IMR-90 (cell line): ENCODE results near the gene RNF144A. TPM values are rescaled to one million over a fixed set of nuclear protein-coding genes. Genes with fewer than 3 reads are reported as not detected.

Experiments used
- ATAC-seq: fragments of 200-7000 bp; cut with Tn5 transposase; 2 replicates; pipeline ENCODE4 v1.9.1; 2020; ENCODE audit warnings: low read depth, mild to moderate bottlenecking, moderate library complexity
- BruUV-seq: library from RNA; stranded (reverse); fragments of 400-500 nt; replicated peaks from 2 replicates; lab custom pipeline; 2021; lab: Mats Ljungman, UMichigan
- CTCF ChIA-PET: fragments of 300-600 bp; formaldehyde crosslinking; extraction: SDS; loops from one replicate; lab custom pipeline; 2021; ENCODE audit warnings: antibody characterized with exemption; lab: Yijun Ruan, JAX
- POLR2A ChIA-PET: fragments of 300-600 bp; sonication (Branson Sonifier 250); formaldehyde crosslinking; loops from one replicate; lab custom pipeline; 2022; ENCODE audit warnings: antibody characterized with exemption; ENCODE audit not compliant: unreplicated experiment; lab: Charles Lee
- DNase-seq: peaks from one replicate; pipeline ENCODE4 v3.0.0; 2013
- H2AFZ ChIP-seq: replicated peaks from 2 replicates; pipeline ENCODE3; 2013; ENCODE audit warnings: low read length, mild to moderate bottlenecking; ENCODE audit not compliant: poor library complexity
- H2AK5ac ChIP-seq: 2 replicates; pipeline ENCODE4 v1.6.1; 2013; ENCODE audit warnings: low read depth, low read length, inconsistent platforms
- H2AK9ac ChIP-seq: replicated peaks from 2 replicates; pipeline ENCODE3; 2013; ENCODE audit warnings: mild to moderate bottlenecking, low read depth, low read length, moderate library complexity; ENCODE audit not compliant: poor library complexity
- H2BK120ac ChIP-seq: 2 replicates; pipeline ENCODE4 v1.6.1; 2013; ENCODE audit warnings: low read depth, low read length, inconsistent platforms
- H2BK15ac ChIP-seq: 3 replicates; pipeline ENCODE4 v1.6.1; 2013; ENCODE audit warnings: low read depth, low read length, inconsistent platforms
- H2BK20ac ChIP-seq: 2 replicates; pipeline ENCODE4 v1.6.1; 2013; ENCODE audit warnings: low read depth, mild to moderate bottlenecking, inconsistent platforms, low read length, moderate library complexity
- H2BK5ac ChIP-seq: 2 replicates; pipeline ENCODE4 v1.6.1; 2013; ENCODE audit warnings: mild to moderate bottlenecking, low read depth, low read length, inconsistent platforms; ENCODE audit not compliant: poor library complexity, severe bottlenecking
- H3K14ac ChIP-seq: replicated peaks from 2 replicates; pipeline ENCODE4 v1.6.1; 2013; ENCODE audit warnings: low read depth, low read length, inconsistent platforms
- H3K18ac ChIP-seq: 2 replicates; pipeline ENCODE4 v1.6.1; 2013; ENCODE audit warnings: low read depth, low read length, control low read depth
- H3K23ac ChIP-seq: 2 replicates; pipeline ENCODE4 v1.6.1; 2013; ENCODE audit warnings: low read depth, low read length, inconsistent platforms
- H3K27ac ChIP-seq: 2 replicates; pipeline ENCODE4 v1.5.1; 2013; ENCODE audit warnings: mild to moderate bottlenecking, control low read depth, low read length; ENCODE audit not compliant: insufficient read depth
- H3K27me3 ChIP-seq: 2 replicates; pipeline ENCODE4 v1.6.1; 2013; ENCODE audit warnings: low read length; ENCODE audit not compliant: control insufficient read depth, insufficient read depth
- H3K36me3 ChIP-seq: 2 replicates; pipeline ENCODE4 v1.6.1; 2013; ENCODE audit warnings: low read length, mixed read lengths; ENCODE audit not compliant: control insufficient read depth, insufficient read depth
- H3K4ac ChIP-seq: 2 replicates; pipeline ENCODE4 v1.6.1; 2013; ENCODE audit warnings: low read depth, low read length, inconsistent platforms
- H3K4me1 ChIP-seq: 2 replicates; pipeline ENCODE4 v1.6.1; 2013; ENCODE audit warnings: low read length, mixed read lengths; ENCODE audit not compliant: control insufficient read depth, insufficient read depth
- H3K4me2 ChIP-seq: 2 replicates; pipeline ENCODE4 v1.6.1; 2013; ENCODE audit warnings: low read depth, mild to moderate bottlenecking, control low read depth, low read length, moderate library complexity
- H3K4me3 ChIP-seq: 2 replicates; pipeline ENCODE4 v1.5.1; 2013; ENCODE audit warnings: low read depth, mild to moderate bottlenecking, control low read depth, low read length, moderate library complexity; ENCODE audit not compliant: insufficient read depth
- H3K56ac ChIP-seq: 2 replicates; pipeline ENCODE4 v1.6.1; 2013; ENCODE audit warnings: low read length, inconsistent platforms; ENCODE audit not compliant: insufficient read depth; ENCODE audit errors: extremely low read depth
- H3K79me1 ChIP-seq, 2 experiments: 2 replicates each; pipeline ENCODE4 v1.6.1; 2013; ENCODE audit warnings: low read length in 2 of 2, inconsistent platforms in 1 of 2, low read depth in 1 of 2
- H3K9ac ChIP-seq: 2 replicates; pipeline ENCODE4 v1.6.1; 2013; ENCODE audit warnings: low read depth, low read length, control low read depth
- H3K9me1 ChIP-seq: 2 replicates; pipeline ENCODE4 v1.6.1; 2013; ENCODE audit warnings: low read length, inconsistent platforms; ENCODE audit not compliant: insufficient read depth
- H3K9me3 ChIP-seq: 2 replicates; pipeline ENCODE4 v1.6.1; 2013; ENCODE audit warnings: low read length; ENCODE audit not compliant: control insufficient read depth, insufficient read depth
- H4K20me1 ChIP-seq: 2 replicates; pipeline ENCODE4 v1.6.1; 2013; ENCODE audit warnings: low read length, inconsistent platforms; ENCODE audit not compliant: insufficient read depth
- H4K5ac ChIP-seq: 2 replicates; pipeline ENCODE4 v1.6.1; 2013; ENCODE audit warnings: mild to moderate bottlenecking, low read depth, low read length, control low read depth
- H4K8ac ChIP-seq, 2 experiments: 2 replicates each; pipeline ENCODE4 v1.6.1; 2013; ENCODE audit warnings: low read depth in 2 of 2, low read length in 2 of 2, control low read depth in 1 of 2, inconsistent platforms in 1 of 2
- H4K91ac ChIP-seq: 2 replicates; pipeline ENCODE4 v1.6.1; 2013; ENCODE audit warnings: low read depth, low read length, inconsistent platforms; ENCODE audit not compliant: insufficient read depth
- MAFK ChIP-seq: IDR thresholded peaks from 2 replicates; pipeline ENCODE4 v1.6.1; 2012; ENCODE audit warnings: low read depth, low read length, improper control_type of control experiment
- POLR2A ChIP-seq: IDR thresholded peaks from 2 replicates; pipeline ENCODE4 v1.6.1; 2012; ENCODE audit warnings: mild to moderate bottlenecking, low read depth, low read length
- RCOR1 ChIP-seq: IDR thresholded peaks from 2 replicates; pipeline ENCODE4 v1.6.1; 2012; ENCODE audit warnings: mild to moderate bottlenecking, low read length, improper control_type of control experiment; ENCODE audit not compliant: insufficient replicate concordance
- RFX5 ChIP-seq: IDR thresholded peaks from 2 replicates; pipeline ENCODE4 v1.8.0; 2012; ENCODE audit warnings: low read depth, mild to moderate bottlenecking, low read length, moderate library complexity
- WGBS, 2 experiments: methylation state at CpG; one replicate each; pipeline versions ENCODE4 v1.1.5 to v1.1.7; 2013; ENCODE audit warnings: missing lambda C conversion rate in 2 of 2; ENCODE audit not compliant: insufficient read length in 1 of 2; ENCODE audit errors: extremely low coverage in 2 of 2; 5-methylcytosine and 5-hydroxymethylcytosine counted together
- dilution Hi-C: fragments of 300-500 bp; cut with HindIII; formaldehyde crosslinking; loops from one replicate; pipeline ENCODE4 v1.14.3; 2018; ENCODE audit warnings: low sequenced_read_pairs; ENCODE audit not compliant: unreplicated experiment
- in situ Hi-C: fragments of 300-500 bp; cut with MboI; formaldehyde crosslinking; loops from 3 replicates; pipeline ENCODE4 v1.14.3; 2019; ENCODE audit warnings: low sequenced_read_pairs, inconsistent platforms, mixed read lengths
- intact Hi-C: fragments of 100-400 bp; cut with micrococcal nuclease; formaldehyde crosslinking; loops from 2 replicates; pipeline ENCODE4 v1.10.0; 2022
- polyA plus RNA-seq, 3 experiments: library from polyadenylated mRNA; depleted of rRNA; stranded (reverse); fragments of >200 nt; gene quantifications; 2 replicates each; pipeline ENCODE4 v1.2.3, GENCODE V29; 2012; ENCODE audit warnings: low replicate concordance in 1 of 3
- total RNA-seq: library from RNA; depleted of rRNA; stranded (reverse); fragments of >200 nt; gene quantifications from 2 replicates; pipeline ENCODE4 v1.2.3, GENCODE V29; 2012
- TF ChIP-seq, protein P1 (sequence below): fragments of 150-350 bp; IDR thresholded peaks from 2 replicates; pipeline ENCODE4 v1.6.1; 2017; ENCODE audit warnings: mild to moderate bottlenecking, antibody characterized with exemption, low read length, low read depth

RNF144A gene
- total and polyA plus RNA-seq, 2 of the 4 experiments (the other 2 are of a cell fraction): 0.18 to 0.26 TPM

DNA sequence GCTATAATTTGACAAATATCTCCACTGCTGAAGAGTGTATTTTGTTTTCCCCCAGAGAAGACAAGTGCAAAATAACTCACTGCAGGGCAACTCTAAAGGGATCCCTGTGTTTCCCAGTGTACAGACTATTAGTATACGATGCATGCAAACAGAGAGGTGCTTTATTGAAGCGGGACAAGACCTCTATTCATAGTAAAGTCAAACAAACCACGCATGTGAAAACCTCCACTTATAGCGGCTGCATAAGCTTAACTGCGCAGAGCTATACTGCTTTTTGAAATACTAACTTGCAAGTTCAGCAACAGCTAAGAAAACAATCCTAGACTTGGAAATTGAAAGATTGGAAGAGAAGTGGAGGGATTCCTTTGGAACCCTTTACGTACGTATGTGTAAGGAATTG, 15.6 kb downstream of the RNF144A start:
- H2AK5ac ChIP-seq: no peak overlapping the region
- no peak overlapping the region for H4K91ac ChIP-seq
- no peak overlapping the region for H3K18ac ChIP-seq
- H3K27ac ChIP-seq: no peak overlapping the region
- no peaks in the 10 kb centered on the region for H3K79me1 ChIP-seq
- H3K14ac ChIP-seq: no peak overlapping the region
- H3K4me3 ChIP-seq: no peak overlapping the region
- intact Hi-C loops (no loop called here), in situ Hi-C loops (no loop called here), dilution Hi-C loops (no loop called here)
- no peak overlapping the region for H2AK9ac ChIP-seq
- ATAC-seq (no peak), DNase-seq (no peak)
- no peaks in the 10 kb centered on the region; the same call in 1 of the 2 replicates for H3K27me3 ChIP-seq
- no peak overlapping the region for H2BK5ac ChIP-seq
- no peak overlapping the region for H2AFZ ChIP-seq
- H3K4me1 ChIP-seq: no peaks in the 10 kb centered on the region
- no peaks in the 10 kb centered on the region for H3K9me1 ChIP-seq
- H3K9me3 ChIP-seq: no peaks in the 10 kb centered on the region
- no peak overlapping the region for H4K8ac ChIP-seq
- no peak overlapping the region for H2BK15ac ChIP-seq
- WGBS, 2 experiments: no CpG with 5 or more reads among the region's 7 CpGs
- TF ChIP-seq RCOR1 (no peak), MAFK (no peak), RFX5 (no peak), POLR2A (no peak)
- TF ChIP-seq, protein P1, sequence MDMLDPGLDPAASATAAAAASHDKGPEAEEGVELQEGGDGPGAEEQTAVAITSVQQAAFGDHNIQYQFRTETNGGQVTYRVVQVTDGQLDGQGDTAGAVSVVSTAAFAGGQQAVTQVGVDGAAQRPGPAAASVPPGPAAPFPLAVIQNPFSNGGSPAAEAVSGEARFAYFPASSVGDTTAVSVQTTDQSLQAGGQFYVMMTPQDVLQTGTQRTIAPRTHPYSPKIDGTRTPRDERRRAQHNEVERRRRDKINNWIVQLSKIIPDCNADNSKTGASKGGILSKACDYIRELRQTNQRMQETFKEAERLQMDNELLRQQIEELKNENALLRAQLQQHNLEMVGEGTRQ: no peak
- H3K4me2 ChIP-seq: no peak overlapping the region
- no peaks in the 10 kb centered on the region for H3K36me3 ChIP-seq
- ChIA-PET CTCF (no interaction called here), POLR2A (no interaction called here)
- H4K20me1 ChIP-seq: no peaks in the 10 kb centered on the region
- no peak overlapping the region for H3K23ac ChIP-seq
- H2BK120ac ChIP-seq: no peak overlapping the region
- no peak overlapping the region for H3K56ac ChIP-seq
- no TSS peak for BruUV-seq
- H4K5ac ChIP-seq: no peak overlapping the region
- no peak overlapping the region for H3K4ac ChIP-seq
- no peak overlapping the region for H3K9ac ChIP-seq
- H2BK20ac ChIP-seq: no peak overlapping the region
